IPS DF 19.7 (cell line): ENCODE data around the gene LIF.
"Not testable (repeated sequence)": the region's sequence is repeated elsewhere in the genome, so short reads cannot be mapped to it uniquely, and the experiment has no call there.

Experiments
- DNase-seq: peaks from one replicate; pipeline ENCODE4 v3.0.0-alpha.2; 2013; ENCODE audit warnings: low read depth, low spot score

The LIF gene

DNA sequence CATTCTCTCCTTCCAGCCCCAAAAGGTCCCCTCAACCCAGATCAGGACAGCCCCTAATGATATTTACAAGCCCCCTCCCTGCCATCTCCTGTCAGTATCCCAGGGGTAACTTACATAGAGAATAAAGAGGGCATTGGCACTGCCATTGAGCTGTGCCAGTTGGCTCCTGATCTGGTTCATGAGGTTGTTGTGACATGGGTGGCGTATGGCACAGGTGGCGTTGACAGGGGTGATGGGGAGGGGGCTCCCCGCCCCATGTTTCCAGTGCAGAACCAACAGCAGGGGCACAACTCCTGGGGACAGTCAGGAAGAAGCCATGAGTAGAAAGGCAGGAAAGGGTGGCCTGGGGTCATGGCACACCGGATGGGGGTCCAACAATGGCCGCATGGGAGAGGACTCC lies 1.9 kb downstream of the LIF start:
- no peak for DNase-seq

DNA sequence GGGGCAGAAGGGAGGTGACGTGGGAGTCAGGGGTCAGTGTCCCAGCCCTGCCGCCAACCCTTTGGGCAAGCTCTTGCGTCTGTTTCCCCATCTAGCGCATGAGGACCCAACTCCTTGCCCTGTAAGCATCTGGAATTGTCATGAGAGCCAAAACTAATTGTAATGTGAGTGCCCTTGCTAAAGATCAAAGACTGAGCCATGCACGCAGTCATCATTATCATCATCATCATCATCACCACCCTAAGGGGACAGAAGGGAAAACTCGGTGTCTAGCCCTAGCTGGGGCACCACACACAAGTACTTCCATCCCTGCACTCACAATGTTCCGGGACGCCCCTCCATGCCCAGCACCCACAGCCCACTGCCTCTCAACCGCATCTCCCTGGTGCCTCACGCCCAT lies 2.5 kb downstream of the LIF start:
- DNase-seq, result no peak

DNA sequence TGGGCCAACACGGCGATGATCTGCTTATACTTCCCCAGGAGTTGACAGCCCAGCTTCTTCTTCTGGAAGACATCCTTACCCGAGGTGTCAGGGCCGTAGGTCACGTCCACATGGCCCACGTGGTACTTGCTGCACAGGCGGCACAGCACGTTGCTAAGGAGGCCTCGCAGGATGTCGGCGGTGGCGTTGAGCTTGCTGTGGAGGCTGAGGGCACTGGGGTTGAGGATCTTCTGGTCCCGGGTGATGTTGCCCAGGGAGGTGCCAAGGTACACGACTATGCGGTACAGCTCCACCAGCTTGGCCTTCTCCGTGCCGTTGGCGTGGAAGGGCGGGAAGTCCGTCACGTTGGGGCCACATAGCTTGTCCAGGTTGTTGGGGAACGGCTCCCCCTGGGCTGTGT lies 2.9 kb downstream of the LIF start:
- DNase-seq, result no peak

DNA sequence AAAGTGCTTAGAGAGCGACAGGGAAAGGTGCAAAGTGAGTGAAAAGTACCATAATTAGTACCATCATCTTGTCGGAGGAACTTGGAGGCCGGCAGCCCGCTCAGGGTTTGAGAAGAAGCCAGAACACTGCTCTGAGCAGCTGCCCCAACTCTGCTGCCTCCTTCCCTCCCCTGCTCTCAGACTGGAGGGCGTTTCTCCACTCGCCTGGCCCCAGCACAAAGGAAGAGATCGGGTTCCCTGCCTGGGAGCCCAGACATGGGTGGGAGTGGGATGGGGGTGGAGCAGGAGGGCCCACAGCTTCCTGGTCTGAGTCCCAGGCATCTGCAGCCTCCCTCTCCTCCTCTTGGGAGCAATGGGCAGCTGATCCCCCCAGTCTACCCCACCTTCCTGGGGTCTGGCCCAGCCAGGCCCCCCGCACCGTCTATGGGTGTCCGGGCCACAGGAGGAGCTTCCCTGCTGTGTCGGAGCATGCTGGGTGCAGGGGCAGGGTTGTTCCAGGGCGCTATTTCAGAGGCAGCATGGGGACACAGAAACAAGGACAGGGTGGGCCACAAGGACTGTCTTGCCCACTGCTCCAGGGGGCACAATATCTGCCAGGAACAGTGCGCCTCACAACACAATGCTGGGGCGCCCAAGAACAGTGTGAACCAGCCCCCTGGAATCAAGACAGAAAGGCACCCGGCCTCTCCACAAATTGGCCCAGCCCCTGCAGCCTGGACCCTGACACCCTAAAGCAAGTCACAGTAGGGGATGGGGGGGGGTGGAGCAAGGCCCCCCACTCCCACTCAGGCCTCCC lies 4.8 kb downstream of the LIF start:
- DNase-seq, result no peak

DNA sequence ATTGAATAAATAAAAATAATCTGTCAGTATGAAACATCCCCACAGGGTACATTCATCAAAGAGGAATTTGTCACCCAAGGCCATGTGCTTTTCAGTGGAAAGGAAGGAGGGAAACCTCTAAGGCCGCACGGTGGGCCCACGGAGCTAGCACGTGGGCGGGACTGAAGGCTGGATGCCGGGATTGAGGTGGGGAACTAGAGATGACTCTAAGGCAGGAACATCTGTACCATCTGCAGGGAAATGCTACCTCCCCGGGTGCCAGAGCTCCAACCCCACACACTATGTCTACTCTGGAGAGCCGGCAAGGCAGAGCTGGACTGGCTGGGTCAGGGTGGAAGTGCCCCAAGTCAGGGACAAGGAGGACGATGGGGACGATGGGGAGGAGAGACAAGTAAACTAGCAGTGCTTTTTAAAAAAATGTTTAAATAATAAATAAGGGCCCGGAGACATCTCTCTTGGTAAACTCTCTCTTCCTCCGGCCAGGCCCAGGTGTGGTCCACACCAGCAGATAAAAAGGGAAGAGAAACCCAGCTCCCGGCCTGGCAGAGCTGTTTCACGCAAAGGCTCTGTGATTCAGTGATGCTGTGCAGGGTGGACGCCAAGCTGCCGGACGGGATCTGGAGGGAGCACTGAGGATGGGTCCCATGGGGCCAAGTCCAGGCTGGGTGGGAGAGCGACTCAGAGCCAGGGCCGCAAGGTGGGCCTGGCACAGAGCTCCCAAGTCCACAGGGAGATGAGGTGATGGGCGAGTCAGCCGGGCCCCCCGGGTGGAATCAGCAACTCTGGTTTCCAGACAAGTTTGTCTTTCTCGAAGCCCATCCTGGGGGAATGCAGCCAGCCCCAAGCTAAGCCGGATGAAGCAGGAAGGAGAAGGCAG lies 5.8 kb downstream of the LIF start:
- DNase-seq, result no peak

DNA sequence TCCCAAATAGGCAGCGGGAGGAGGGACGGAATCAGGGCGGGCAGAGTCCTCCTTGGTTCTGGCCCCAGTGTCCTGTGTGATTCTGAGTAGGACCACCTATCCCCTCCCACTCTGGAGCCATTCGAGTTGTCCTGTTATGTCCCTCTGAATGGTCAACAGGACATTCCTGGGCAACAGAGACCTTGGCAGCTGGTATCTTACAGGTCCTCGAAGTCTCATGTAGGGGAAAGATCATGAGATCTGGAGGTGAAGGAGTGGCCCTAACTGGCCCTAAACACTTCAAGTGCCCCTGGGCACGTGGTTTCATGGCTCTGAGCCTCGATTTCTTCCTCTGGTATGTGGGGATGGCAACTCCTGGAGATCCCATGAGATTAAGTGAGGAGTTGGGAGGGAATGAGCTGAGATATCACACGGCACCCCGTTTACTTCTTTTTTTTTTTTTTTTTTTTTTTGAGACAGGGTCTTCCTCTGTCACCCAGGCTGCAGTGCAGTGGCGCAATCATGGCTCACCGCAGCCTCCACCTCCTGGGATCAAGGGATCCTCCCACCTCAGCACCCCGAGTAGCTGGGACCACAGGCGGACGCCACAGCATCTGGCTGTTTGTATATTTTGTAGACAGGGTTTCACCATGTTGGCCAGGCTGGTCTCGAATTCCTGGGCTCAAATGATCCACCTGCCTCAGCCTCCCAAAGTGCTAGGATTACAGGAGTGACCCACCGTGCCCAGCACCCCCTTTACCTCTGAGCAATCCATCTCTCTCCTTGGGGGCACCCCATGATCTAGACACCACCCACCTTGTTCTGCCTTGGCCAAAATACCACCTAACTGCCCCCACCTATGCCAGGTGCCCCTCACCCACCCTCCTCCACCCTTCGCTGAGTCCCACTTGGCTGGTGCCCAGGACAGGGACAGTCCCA lies 6.8 kb downstream of the LIF start:
- DNase-seq, result no peak

DNA sequence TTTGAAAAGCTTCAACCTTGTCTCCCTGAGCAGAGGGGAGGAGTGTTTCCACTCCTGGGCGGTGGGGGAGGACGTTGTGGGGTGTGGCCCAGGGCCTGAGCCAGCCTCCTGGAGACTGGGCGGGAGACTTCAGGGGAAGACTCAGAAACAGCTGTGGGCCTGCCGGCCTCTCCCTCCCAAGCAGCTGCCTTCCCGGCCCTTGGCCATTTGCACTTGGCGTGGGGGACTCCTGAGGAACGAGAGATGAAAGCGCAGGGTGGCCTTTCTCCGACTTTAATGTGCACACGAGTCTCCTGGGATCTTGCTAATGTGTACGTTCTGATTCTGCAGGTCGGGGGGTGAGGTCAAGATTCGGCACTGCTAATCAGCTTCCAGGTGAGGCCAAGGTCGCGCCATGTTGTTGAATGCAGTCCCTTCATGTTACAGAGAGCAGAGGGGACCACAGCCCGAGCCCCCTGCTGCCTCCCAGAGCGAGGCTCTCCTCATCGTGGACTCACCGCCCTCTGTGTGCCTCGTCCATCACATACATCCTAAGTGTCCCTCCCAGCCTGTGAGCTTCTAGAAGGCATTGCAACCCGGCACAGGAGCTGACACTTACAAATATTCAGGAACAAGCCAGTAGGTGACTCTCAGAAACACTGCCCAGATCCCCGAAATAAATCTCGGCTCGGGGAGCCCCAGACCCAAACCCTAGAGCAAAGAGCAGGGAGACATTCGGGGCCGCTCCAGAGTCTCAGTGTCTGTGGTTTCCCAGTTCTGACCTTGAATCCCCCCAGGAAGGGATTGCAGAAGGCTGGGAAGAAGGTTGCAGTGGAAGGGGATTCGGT lies 7.7 kb downstream of the LIF start:
- no peak for DNase-seq

DNA sequence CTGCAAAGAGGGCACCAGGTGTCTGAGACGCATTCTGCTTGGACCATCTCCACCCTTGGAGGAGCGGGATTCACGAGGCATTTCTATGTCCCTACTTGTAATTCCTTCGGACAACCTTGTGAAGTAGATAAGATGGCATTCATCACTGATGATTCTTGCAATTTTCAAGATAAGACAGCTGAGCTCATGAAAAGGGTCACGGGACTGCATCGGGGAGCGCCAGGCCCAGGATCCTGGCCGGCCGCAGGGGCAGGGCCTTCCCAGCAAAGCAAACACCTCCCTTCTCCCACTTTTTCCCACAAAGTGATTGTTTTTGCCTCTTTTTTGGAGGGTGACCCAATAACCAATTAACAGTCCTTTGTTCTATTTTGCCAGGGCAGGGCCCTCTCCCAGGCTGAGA lies 8.4 kb downstream of the LIF start:
- no peak for DNase-seq

DNA sequence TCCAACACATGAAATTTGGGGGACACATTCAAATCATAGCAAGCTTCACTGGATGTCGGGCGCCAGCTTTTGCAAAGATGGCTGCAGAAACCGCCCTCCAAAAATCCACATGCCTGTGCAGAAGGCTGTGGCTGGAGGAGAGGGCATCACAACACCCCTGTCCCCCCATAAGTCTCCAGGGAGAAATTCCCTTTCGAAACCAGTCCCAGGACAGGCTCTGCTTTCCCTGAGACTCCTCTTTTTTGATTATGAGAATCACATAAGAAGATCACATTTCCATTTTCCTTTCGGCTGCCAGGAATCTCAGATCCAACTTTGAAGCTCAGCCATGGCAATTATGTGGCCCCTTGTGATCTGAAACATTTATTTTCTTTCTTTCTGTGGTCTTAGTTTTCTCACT lies 9.7 kb downstream of the LIF start:
- no peak for DNase-seq

DNA sequence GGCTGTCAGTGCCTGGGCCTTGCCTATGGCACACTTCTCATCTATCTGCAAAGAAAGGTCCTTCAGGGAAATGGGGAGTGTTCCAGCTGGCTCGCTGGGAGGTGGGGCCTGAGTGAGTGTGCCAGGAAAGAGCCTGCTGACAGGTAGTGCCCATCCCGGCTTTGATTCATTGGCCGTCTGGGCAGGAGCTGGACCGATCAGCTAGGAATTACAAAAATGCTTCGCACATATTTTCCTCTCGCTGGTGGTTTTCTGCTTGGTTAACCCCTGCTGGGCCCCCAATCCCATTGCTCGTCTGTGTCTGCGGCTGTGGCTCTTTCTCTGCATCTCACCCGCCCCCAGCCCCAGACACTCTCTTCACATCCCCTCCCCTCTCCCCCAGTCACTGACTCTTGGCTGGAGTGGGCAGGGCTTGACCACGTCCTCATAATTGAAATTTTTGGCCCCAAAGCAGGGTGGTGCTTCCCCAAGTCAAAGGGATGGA lies 10.8 kb downstream of the LIF start:
- DNase-seq, result no peak

DNA sequence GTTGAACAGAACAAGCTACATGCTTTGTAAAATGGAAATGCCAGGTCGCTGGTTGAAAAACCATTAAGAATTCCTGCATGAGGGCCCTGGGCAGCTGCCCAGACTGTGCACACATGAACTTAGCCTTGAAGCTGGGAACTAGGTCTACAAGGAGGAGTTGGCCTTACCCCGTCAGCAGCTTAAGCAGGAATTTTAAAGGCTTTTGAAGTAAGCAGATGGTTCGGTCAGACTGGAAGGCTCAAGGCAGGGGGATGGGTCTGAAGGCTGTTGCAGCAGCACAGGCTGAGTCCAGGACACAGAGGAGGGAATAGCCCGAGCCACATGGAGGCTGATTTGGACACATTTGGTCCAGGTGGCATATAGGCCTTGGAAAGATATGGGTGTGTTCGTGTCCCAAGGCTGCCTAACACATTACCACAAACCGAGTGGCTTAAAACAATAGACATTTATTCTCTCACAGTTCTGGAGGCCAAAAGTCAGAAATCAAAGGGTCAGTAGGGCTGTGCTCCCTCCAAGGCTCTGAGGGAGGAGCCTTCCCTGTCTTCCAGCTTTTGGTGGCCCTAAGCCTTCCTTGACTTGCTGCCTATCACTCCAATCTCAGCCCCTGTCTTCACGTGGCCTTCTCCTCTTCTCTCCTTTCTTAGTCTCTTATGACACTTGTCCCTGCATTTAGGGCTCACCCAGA lies 11.6 kb downstream of the LIF start:
- no peak for DNase-seq

DNA sequence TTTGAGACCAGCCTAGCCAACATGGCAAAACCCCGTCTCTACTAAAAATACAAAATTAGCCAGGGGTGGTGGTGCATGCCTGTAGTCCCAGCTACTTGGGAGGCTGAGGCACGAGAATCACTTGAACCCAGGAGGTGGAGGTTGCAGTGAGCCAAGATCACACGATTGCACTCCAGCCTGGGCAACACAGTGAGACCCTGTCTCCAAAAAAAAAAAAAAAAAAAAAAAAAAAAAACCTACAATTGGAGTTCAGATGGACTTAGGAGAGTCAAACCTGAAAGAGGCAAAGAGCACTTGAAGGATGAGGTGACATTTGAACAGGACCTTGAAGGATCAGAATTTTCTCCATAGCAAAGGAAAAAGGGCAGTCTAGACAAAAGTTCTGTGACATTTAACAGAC lies 12.2 kb downstream of the LIF start:
- DNase-seq, result not testable (repeated sequence)

DNA sequence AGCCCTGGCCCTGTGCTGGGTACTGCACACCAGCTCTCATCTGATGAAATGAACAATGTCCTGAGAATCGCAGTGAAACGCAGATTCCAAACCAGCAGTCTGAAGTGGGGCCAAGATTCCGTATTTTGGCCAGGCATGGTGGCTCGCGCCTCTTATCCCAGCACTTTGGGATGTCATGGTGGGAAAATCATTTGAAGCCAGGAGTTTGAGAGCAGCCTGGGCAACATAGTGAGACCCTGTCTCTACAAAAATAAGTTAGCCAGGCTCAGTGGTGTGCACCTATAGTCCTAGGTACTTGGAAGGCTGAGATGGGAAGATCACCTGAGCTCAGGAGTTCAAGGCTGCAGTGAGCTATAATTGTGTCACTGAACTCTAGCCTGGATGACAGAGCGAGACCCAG lies 13.0 kb downstream of the LIF start:
- no peak for DNase-seq

DNA sequence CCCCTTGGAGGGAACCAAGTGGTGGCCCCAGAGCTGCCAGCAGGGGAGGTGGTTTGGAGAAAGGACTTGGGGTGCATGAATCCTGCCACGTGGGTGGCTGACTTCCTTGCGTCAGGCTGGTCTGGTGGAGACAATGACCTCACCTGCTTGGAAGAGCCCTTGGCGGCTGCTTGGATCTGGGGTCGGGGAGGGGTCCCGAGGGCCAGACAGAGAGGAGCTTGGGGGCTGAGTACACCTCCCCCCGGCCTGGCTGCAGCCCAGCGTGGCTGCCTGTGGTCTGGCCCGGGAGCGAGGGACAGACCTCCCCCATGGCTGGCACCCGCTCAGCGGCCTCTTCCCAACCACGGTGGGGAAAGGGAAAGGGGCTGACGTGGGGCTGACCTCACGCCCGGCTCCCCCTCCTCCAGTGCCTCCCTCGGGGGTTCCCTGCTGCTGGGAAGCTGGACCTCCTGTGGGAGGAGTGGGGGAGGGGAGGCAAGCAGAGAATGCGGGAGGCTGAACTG lies 13.8 kb downstream of the LIF start:
- no peak for DNase-seq

DNA sequence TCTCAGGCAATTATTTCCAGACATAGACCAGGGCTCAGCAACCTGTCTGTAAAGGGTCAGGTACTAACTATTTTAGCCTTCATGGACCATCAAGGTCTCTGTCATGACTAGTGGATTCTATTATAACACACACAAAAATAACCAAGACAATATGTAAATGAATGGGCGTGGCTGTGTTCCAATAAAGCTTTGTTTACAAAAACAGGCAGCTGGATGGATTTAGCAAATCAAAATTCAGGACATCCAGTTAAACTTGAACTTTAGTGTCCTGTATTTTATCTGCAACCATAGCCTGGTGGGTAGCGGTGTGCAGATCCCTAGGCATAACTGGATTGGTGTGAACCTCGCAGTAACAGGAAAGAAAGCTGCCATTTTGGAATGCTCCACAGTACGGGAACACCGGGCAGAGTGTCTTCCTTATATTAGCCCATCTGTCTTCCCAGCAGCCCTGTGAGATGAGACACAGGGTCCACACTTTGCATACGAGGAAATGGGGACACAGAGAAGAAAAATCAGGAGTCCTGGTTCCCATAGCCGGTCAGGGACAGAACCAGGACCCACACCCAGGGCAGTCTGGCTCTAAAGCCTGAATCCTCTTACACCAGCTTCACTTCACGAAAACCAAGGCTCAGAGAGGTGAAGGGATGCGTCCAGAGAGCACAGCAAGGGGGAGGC lies 15.6 kb downstream of the LIF start:
- DNase-seq, result no peak

DNA sequence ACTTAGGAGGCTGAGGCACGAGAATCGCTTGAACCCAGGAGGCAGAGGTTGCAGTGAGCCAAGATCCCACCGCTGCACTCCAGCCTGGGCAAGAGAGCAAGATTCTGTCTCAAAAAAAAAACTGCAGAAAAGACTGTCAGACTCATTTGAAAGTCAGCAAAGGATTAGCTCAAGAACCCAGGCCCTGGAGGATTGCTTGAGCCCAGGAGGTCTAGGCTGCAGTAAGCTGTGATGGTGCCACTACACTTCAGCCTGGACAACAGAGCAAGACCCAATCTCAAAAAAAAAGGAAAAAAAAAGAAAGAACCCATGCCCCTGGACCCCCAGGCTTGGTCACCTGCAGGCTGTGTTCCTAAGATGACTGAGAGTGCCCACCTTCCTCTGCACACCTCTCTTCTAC lies 16.2 kb downstream of the LIF start:
- DNase-seq, result no peak

DNA sequence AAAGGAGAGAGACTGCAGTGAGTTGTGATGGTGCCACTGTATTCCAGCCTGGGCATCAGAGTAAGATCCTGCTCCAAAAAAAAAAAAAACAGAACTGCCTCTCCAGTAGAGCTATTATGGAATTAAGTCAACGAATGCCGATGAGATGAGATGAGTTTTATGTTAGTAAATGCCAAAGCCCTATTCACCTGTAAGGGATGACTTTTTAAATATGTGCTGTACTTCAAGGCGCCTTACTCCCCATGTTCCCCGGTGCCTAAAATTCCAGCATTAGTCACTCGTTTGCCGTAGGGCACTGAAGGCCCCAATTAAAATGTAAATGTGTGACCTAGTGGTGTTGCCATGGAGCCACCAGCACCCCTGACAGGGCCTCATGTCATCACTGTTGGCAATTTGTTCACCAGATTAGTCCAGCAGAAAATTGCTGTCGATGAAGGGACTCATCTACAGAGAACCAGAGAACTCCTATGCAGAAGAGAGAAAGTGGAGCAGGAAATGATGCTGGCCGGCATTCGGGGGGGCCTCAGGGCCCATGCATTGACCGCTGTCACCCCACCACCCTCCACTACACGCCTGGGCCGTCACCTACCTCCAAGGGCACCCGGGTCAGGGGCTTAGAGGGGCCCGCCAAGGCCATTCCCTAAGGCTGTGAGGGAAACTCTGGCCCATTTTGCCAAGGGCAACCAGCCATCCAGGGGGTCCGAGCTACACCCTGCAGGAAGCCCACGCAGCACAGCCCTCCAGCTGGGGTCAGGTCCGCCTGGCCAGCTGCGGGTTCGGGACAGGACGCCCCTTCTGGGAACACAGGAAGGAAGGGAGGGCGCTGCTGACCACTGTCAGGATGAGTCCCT lies 17.8 kb downstream of the LIF start:
- no peak for DNase-seq

DNA sequence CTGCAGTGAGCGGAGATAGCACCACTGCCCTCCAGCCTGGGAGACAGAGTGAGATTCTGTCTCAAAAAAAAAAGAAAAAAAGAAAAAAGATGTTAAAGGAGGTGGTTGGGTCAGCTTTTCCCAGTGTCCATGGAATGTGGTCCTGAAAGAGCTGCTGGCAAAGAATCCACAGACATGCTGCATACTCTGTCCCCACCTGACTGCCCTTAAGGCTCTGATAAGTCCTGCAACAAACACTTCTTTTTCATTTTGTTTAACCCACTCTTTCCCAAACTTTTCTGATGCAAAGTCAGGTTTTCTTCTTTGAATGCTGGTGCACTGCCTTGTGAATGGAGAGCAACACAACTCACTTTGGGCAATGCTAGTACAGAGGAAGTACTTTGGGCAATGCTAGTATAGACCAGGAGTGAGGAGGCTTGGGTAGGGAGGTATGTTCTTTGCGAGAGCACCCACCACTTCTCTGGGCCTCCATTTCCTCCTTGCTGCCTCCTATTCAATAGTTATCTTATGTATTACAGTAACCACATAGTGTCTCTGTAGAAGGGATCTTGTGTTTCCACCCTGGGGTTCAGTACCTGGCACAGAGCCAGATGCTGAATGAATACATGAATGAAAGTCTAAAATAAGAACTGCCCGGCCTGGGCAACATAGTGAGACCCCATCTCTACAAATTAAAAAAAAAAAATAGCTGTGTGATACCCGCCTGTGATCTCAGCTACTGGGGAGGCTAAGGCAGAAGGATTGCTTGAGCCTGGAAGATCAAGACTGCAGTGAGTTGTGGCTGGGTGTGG lies 18.9 kb downstream of the LIF start:
- no peak for DNase-seq
